Thyroid gland (tissue), 4 donors: Measurements from ENCODE around the gene ST8SIA3. TPM values are rescaled to one million over a fixed set of nuclear protein-coding genes. Genes with fewer than 3 reads are reported as not detected.

Source experiments
- DNase-seq, 2 donors: peaks; one replicate each; pipeline ENCODE4 v3.0.0-alpha.2; 2019
- H3K27ac ChIP-seq, 3 donors: fragments of 200-600 bp; sonication (generic); 1 replicate in 2 of 3; 2 replicates in 1 of 3; pipeline ENCODE4 v1.5.1; 2016 to 2019; ENCODE audit warnings: mild to moderate bottlenecking in 1 of 3, moderate library complexity in 1 of 3
- H3K27me3 ChIP-seq: fragments of 200-600 bp; sonication (generic); one replicate; pipeline ENCODE4 v1.5.1; 2019
- H3K36me3 ChIP-seq, 2 donors: fragments of 200-600 bp; sonication (generic); one replicate each; pipeline ENCODE4 v1.5.1; 2016 to 2019
- H3K4me1 ChIP-seq, 2 donors: fragments of 200-600 bp; sonication (generic); one replicate each; pipeline ENCODE4 v1.5.1; 2017 to 2019
- H3K4me3 ChIP-seq, 3 donors: fragments of 200-600 bp; sonication (generic); replicated peaks in 1 of 3; 1 replicate in 2 of 3; 2 replicates in 1 of 3; pipeline ENCODE4 v1.5.1; 2016; ENCODE audit warnings: mild to moderate bottlenecking in 1 of 3
- H3K9me3 ChIP-seq: fragments of 200-600 bp; sonication (generic); one replicate; pipeline ENCODE4 v1.5.1; 2017
- POLR2A ChIP-seq, 2 donors: fragments of 450-650 bp; IDR thresholded peaks; one replicate each; pipeline ENCODE4 v1.6.1; 2017; ENCODE audit warnings: antibody characterized with exemption in 2 of 2, mild to moderate bottlenecking in 2 of 2, moderate library complexity in 1 of 2
- WGBS, 2 donors: methylation state at CpG; one replicate each; pipeline ENCODE4 v1.1.5; 2017; 5-methylcytosine and 5-hydroxymethylcytosine counted together
- intact Hi-C: fragments of 100-400 bp; cut with DNase I; formaldehyde crosslinking; loops from one replicate; pipeline ENCODE4 v1.15.1; 2023
- total RNA-seq, 4 donors: library from RNA; depleted of rRNA; stranded (reverse); fragments of >200 nt; gene quantifications; one replicate each; pipeline ENCODE4 v1.2.3, GENCODE V29; 2016
- TF ChIP-seq, protein P1 (sequence below), 6 experiments: fragments of 200-600 bp in 3 of 6; fragments of 450-650 bp in 3 of 6; sonication (generic) in 3 of 6; IDR thresholded peaks; one replicate each; pipeline ENCODE4 v1.5.1; 2016 to 2019; ENCODE audit warnings: antibody characterized with exemption in 6 of 6, mild to moderate bottlenecking in 2 of 6, inconsistent platforms in 1 of 6, moderate library complexity in 1 of 6

The ST8SIA3 gene, protein sequence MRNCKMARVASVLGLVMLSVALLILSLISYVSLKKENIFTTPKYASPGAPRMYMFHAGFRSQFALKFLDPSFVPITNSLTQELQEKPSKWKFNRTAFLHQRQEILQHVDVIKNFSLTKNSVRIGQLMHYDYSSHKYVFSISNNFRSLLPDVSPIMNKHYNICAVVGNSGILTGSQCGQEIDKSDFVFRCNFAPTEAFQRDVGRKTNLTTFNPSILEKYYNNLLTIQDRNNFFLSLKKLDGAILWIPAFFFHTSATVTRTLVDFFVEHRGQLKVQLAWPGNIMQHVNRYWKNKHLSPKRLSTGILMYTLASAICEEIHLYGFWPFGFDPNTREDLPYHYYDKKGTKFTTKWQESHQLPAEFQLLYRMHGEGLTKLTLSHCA
- total RNA-seq, result under 1 TPM in 2 of 4 donors, not detected in 2; 0.17 to 0.39 TPM

GRCh38 chr18:57352271-57352701, at the start of gene ST8SIA3:
Gene ST8SIA3 (plus strand): TSS chr18:57352557. CDS start chr18:57352847, 290 bp downstream.
- no peak within 1 kb of the TSS for H3K4me3 ChIP-seq
- WGBS, 2 donors, result 1 to 3% methylated on average over 13 to 27 of the region's 38 CpGs
- no peaks in the 10 kb centered on the region for H3K4me1 ChIP-seq
- H3K27me3 ChIP-seq, result peaks cover 5% of the 10 kb centered on the region
- H3K27ac ChIP-seq, result no peak within 1 kb of the TSS
- TF ChIP-seq, protein P1, sequence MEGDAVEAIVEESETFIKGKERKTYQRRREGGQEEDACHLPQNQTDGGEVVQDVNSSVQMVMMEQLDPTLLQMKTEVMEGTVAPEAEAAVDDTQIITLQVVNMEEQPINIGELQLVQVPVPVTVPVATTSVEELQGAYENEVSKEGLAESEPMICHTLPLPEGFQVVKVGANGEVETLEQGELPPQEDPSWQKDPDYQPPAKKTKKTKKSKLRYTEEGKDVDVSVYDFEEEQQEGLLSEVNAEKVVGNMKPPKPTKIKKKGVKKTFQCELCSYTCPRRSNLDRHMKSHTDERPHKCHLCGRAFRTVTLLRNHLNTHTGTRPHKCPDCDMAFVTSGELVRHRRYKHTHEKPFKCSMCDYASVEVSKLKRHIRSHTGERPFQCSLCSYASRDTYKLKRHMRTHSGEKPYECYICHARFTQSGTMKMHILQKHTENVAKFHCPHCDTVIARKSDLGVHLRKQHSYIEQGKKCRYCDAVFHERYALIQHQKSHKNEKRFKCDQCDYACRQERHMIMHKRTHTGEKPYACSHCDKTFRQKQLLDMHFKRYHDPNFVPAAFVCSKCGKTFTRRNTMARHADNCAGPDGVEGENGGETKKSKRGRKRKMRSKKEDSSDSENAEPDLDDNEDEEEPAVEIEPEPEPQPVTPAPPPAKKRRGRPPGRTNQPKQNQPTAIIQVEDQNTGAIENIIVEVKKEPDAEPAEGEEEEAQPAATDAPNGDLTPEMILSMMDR (IDR thresholded peaks at IDR 0.05), result no peak
- TF ChIP-seq POLR2A (IDR thresholded peaks at IDR 0.05), result no peak
- no peak for DNase-seq
- intact Hi-C loops, result no loop called here
- H3K36me3 ChIP-seq, result no peaks in the 10 kb centered on the region
- H3K9me3 ChIP-seq, result no peaks in the 10 kb centered on the region

GRCh38 chr18:57311472-57311871, 40.9 kb upstream of the ST8SIA3 start:
- intact Hi-C loops, result no loop called here
- Histone ChIP-seq H3K9me3 (no peaks in the 10 kb centered on the region), H3K27me3 (no peaks in the 10 kb centered on the region), H3K4me1 (no peaks in the 10 kb centered on the region), H3K4me3 (no peak overlapping the region), H3K36me3 (no peaks in the 10 kb centered on the region), H3K27ac (no peak overlapping the region)
- no peak for DNase-seq
- 84 to 90% methylated on average over 4 of the region's 4 CpGs for WGBS, 2 donors
- TF ChIP-seq, protein P1 (IDR thresholded peaks at IDR 0.05), result no peak
- no peak for TF ChIP-seq POLR2A (IDR thresholded peaks at IDR 0.05)

DNA sequence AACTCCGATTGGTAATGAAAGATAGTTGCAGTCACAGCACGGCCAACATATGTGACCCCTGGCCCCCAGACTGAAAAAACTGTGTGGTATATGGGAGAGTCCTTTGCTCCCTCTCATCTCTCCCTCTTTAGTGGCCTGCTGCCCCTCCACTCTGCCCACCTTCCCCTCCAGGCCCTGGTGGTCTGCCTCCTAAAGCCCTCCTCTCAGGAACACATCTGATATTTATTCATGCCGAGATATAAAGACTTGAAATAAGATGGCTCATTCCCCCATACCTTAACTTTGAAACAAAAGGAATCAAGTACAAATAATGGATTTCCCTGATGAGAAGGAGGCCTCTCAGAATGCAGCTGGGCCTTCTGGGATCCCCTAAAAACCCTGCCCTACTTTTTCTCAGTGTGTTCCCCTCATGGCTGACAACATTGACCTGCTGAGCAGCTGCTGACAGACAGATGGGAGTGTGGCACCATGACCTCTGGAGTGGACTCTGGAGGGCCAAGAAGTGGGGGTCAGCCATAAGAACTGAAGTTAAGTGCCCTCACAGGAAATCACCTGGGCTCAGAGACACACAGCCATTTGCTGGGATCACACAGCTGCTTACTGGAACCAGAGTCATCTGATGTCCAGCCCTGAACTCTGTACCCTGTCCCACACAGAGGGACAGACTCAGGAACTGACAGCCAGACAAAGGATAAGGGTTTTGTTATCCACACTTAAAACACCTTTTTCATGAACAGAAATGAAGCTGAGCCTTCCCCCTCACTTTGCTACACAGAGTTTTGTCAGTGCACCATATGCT, 39.8 kb upstream of the ST8SIA3 start:
- no peak overlapping the region for H3K4me3 ChIP-seq
- TF ChIP-seq POLR2A (IDR thresholded peaks at IDR 0.05), result no peak
- TF ChIP-seq, protein P1 (IDR thresholded peaks at IDR 0.05), result no peak
- intact Hi-C loops, result no loop called here
- H3K4me1 ChIP-seq, result no peaks in the 10 kb centered on the region
- WGBS, 2 donors, result 57 to 70% methylated on average over 3 of the region's 3 CpGs
- no peak overlapping the region for H3K27ac ChIP-seq
- no peaks in the 10 kb centered on the region for H3K36me3 ChIP-seq
- no peak for DNase-seq
- no peaks in the 10 kb centered on the region for H3K9me3 ChIP-seq
- H3K27me3 ChIP-seq, result no peaks in the 10 kb centered on the region

DNA sequence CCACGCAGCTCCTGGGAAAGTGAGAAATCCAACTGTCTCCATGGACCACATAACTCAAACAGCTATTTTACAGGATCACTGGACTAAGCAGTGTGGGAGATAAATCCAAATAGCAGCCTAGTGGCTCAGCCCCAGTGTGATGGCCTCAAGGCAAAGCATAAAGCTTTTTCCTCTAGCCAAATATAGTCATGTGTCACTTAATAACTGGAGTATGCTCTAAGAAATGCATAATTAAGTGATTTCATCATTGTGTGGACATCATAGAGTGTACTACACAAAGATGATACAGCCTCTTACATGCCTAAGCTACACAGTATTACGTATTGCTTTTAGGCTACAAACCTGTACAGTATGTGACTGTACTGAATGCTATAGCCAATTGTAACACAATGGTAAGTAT, 31.8 kb upstream of the ST8SIA3 start:
- Histone ChIP-seq H3K4me1 (no peaks in the 10 kb centered on the region), H3K36me3 (no peaks in the 10 kb centered on the region), H3K4me3 (no peak overlapping the region), H3K27me3 (no peaks in the 10 kb centered on the region), H3K27ac (no peak overlapping the region), H3K9me3 (no peaks in the 10 kb centered on the region)
- no peak for DNase-seq
- intact Hi-C loops, result no loop called here
- no peak for TF ChIP-seq POLR2A (IDR thresholded peaks at IDR 0.05)
- TF ChIP-seq, protein P1 (IDR thresholded peaks at IDR 0.05), result no peak
- WGBS, 2 donors, result 62 to 75% methylated on average over 2 of the region's 2 CpGs
